OCI-LY3 (cell line): ENCODE results near the gene ZNF385D.

Source experiments
- CTCF ChIP-seq: fragments of 200-600, 300-600 bp; sonication (generic); IDR thresholded peaks from 2 replicates; pipeline ENCODE4 v1.5.1; 2014; ENCODE audit warnings: antibody characterized with exemption, low read length, low read depth
- EZH2phosphoT487 ChIP-seq: fragments of 200-600 bp; shearing (Covaris generic); IDR thresholded peaks from 2 replicates; pipeline ENCODE4 v1.6.1; 2018; ENCODE audit warnings: antibody characterized with exemption, mixed run types, low read depth

- TF ChIP-seq CTCF (no peak), EZH2phosphoT487 (no peak)
Observed at GRCh38 chr3:21457084-21457483, 293.9 kb downstream of the ZNF385D start.
